ENCODE data around the gene SMAGP.
A peak's percentile ranks its signal among the peaks of the same experiment; 100 is the strongest.
"Not testable (repeated sequence)": the region's sequence is repeated elsewhere in the genome, so short reads cannot be mapped to it uniquely, and the experiment has no call there.

Gene SMAGP

DNA sequence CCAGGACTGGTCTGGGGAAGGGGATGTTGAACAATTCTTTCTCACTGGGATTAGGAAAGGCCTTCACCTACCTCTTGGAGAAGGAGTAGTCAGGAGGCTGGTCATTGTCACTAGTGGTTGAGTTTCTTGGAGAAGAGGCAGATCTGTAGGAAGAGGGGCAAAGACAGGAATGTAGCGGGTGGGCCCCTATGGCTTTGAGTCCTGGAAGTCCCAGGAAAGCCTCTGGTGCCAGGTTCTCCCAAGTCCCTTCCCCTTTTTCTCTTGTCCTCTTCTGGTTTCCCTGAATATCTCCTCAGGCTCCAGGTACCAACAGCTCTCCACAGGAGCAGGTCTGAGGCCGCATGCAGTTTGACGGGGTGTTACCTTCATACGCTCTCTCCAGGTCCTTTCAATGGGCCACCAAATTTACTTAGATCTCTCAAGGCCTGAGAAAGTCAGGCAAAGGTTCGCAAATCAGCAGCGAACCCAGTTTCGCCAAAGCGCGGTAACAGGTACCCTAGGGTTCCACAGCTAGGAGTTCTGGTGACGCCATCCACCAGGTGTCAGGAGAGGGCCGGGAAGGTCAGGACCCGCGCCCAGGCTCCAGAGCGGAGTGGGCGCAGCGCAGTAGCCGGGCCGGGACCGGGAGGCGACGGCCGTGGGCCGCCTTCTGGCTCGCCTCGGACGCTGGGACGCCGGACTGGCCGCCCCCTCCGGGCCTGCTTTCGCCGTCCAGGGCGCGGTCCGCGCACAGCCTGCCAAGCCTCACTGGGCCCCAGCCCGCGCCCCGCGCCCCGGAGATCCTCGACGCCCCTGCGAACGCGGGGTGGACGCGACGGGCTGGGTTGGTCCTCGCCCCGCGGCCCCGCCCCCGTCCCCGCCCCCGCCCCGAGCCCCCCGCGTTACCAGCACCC lies 795 bp downstream of the SMAGP start:
- peak overlapping the region; percentile 96 for H3K27ac ChIP-seq
- DNase-seq (ENCODE audit: low read depth, low spot score) = no peak

DNA sequence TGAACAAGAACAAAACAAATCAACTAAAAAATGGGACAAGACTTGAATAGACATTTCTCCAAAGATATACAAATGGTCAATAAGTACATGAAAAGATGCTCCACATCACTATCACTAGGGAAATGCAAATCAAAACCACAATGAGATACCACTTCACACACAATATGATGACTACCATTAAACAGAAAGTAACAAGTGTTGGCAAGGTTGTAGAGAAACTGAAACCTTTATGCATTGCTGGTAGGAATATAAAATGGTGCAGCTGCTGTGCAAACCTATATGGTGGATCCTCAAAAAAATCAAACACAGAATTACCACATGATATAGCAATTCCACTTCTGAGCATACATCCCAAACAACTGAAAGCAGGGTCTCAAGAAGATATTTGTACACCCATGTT lies 5.2 kb downstream of the SMAGP start:
- no peak overlapping the region for H3K27ac ChIP-seq

DNA sequence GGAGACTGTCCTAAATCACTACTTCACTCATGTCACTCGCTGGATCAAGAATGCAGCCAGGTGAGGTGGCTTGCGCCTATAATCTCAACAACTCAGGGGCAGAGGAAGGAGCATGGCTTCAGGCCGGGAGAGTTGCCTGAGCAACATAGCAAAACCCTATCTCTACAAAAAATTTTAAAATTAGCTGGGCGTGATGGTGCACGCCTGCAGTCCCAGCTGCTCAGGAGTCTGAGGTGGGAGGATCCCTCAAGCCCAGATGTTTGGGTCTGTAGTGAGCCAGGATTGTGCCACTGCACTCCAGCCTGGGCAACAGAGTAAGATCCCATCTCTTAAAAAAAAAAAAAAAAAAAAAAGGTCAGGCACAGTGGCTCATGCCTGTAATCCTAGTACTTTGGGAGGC lies 5.9 kb downstream of the SMAGP start:
- DNase-seq (ENCODE audit: low read depth, low spot score) = no peak
- H3K27ac ChIP-seq = no peak overlapping the region

More for the DNA sequence above, 5.2 kb downstream of the SMAGP start:
- DNase-seq (ENCODE audit: low read depth, low spot score) = no peak

DNA sequence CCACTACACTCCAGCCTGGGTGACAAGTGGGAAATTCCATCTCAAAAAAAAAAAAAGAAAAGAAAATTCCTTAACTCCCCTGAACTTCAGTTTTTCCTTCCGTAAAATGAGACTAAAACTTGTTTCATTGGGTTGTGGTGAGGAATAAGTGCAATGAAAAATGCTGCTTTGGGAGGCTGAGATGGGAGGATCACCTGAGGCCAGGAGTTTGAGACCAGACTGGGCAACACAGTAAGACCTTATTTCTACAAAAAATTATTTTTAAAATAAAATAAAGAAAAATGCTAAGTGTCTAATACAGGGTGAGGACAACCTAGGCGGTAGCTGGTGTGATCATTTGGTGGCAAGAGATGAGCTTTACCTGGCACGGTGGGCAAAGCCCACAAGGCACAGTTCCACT lies 6.9 kb downstream of the SMAGP start:
- no peak for DNase-seq (ENCODE audit: low read depth, low spot score)
- H3K27ac ChIP-seq = no peak overlapping the region

DNA sequence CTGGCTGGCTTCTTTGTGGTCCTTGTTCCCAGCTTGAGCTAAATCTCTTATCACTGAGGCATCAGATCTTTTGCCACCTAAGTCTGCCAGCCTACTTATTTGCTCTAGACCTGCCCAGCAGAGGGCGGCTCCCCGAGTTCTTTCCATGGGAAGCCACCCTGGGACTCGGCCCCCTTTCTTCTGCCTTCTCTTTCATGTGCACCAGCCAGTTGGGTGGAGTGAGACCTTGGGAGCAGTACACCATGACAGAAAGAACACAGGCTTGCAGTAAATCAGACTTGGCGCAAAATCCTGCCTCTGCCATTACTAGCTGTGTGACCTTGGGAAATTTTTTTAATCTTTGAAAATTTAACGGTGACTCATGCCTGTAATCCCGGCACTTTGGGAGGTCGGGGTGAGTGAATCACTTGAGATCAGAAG lies 7.4 kb downstream of the SMAGP start:
- DNase-seq (ENCODE audit: low read depth, low spot score) = no peak

DNA sequence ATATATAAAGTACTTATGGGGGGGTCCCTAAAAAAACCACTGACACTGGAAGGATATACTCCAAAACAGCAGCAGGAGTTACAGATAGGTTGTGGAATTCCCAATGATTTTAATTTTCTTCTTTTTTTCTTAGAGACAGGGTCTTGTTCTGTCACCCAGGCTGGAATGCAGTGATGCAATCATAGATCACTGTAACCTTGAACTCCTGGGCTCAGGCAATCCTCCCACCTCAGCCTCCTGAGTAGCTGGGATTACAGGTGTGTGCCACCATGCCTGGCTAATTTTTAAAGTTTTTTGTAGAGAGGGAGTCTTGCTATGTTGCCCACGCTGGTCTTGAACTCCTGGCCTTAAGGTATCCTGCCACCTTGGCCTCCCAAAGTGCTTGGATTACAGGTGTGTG lies 10.6 kb downstream of the SMAGP start:
- not testable (repeated sequence) for H3K27ac ChIP-seq

More for the DNA sequence above, 7.4 kb downstream of the SMAGP start:
- H3K27ac ChIP-seq = no peak overlapping the region

DNA sequence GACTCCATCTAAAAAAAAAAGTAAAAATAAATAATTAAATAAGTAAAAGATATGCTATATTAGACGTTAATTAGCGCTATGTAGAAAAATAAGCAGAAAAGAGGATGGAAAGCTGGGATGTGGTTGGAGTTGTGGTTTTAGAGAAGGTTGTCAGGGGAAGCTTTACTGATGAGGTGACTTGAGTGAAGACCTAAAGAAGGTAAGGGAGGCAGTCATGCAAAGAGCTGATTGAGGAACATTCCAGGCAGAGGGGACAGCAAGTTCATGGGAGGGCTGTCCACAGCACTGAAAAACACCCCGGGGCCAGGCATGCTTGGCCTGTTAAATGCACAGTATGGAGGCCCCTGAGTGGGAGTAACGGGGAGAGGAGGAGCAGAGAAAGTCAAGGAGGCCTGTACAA lies 15.7 kb downstream of the SMAGP start:
- H3K27ac ChIP-seq = no peak overlapping the region
- DNase-seq (ENCODE audit: low read depth, low spot score) = no peak

More for the DNA sequence above, 10.6 kb downstream of the SMAGP start:
- DNase-seq (ENCODE audit: low read depth, low spot score) = not testable (repeated sequence)

DNA sequence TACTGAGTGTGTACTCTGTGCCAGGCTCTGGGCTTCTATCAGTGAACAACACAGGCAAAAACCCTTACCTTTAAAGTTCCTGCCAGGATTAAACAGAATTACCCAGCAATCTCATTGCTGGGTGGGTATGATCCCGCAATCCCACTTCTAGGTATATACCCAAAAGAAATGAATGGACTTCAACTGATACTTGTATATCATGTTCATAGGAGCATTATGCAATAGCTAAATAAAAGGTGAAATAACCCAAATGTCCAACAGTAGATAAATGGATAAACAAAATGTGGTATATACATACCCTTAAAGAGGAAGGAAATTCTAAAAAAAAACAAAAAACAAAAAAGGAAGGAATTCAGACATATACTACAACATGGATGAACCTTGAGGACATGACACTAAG lies 16.9 kb downstream of the SMAGP start:
- no peak for DNase-seq (ENCODE audit: low read depth, low spot score)
- no peak overlapping the region for H3K27ac ChIP-seq

DNA sequence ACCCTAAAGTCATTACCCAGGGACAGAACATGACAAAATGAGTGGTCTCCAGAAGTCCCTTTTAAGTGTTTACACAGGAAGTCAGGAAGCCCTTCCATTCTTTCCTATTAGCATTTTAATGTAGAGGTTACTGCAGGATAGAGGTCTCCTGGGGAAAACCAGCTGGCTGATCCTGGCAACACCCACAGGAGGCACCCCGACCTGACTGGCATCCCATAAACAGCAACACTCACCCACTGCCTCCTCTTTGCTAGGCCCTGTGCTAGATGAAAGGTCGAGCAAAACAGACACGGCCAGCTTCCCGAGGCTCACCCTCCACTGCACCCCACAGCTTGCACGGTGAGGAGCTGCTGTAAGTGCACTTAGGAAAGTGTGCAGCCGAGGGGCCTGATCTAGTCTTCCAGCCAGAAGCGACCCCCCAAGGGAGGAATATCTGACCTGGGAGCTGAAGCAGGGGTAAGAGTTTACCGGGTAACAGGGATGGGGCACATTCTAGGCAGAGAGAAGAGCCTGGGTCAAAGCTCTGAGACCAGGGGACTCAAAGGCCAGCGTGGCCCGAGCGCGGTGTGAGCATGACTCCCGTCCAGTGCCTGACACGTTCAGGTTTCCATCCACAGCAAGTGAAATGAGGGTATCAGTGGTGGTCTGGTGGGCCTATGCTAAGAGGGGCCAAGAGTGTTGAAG lies 22.6 kb downstream of the SMAGP start:
- H3K27ac ChIP-seq = no peak overlapping the region
- no peak for DNase-seq (ENCODE audit: low read depth, low spot score)

DNA sequence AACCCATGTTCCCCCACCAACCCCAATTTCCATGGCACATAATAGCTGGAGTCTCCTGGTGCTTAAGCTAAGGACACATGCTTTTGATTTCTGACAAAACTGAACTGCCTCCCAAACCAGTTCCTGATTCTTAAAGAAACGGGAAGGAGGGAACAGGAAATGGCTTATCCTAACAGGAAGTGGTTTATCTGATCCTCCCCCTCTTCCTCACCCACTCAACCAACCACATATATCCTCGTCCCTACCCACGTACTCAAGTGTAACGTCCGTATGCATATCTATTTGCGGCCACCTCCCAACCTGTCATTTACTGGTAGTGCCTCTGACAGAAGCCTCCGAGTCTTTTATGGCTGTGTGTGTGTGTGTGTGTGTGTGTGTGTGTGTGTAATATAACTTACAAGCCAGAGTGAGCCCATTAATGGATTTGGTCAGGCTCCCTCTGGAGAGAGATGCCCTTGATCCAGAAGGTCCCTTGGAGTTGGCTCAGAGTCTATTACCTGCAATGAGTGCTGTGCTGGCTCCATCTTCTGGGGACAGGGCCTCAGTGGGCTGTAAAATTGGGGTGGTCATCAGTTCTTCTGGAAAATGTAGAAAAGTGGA lies 23.9 kb downstream of the SMAGP start:
- peak overlapping the region; percentile 20 for H3K27ac ChIP-seq

DNA sequence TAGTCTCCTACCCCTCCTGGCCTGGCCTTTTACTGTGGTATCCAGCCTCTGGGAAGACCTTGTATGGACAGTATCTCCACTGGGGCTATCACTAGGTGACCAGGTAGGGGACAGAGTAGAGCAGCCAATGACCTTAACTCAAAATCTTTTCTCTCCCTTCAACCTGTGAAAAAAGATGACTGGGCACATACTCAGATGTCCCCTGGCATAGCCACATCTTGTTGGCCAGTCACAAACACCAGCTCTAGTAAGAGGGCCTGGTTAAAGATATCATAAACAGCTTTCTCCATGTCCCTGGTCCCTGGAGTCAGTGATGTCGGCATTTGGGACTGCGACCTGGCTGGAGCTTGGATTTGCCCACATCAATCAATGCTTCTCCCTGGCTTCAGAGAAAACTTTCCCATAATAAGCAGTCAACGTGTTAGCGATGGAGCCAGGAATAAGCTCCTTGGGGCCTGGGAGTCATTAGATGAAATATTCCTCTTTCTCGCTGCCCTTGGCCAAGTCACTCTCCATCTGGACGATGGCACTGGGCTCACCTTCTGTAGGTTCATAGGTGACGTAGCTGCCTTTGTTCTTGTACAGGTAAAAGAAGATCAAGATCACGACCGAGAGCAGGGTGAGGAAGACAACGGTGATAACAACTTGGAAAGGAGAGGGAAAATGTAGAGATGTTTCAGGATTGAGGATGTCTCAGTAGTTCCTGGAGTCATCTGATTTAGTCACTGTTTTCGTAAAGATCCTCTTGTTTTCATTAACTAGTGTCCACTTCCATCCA lies 24.6 kb downstream of the SMAGP start:
- H3K27ac ChIP-seq = peak overlapping the region; percentile 20
- no peak for DNase-seq (ENCODE audit: low read depth, low spot score)

More for the DNA sequence above, 23.9 kb downstream of the SMAGP start:
- no peak for DNase-seq (ENCODE audit: low read depth, low spot score)

DNA sequence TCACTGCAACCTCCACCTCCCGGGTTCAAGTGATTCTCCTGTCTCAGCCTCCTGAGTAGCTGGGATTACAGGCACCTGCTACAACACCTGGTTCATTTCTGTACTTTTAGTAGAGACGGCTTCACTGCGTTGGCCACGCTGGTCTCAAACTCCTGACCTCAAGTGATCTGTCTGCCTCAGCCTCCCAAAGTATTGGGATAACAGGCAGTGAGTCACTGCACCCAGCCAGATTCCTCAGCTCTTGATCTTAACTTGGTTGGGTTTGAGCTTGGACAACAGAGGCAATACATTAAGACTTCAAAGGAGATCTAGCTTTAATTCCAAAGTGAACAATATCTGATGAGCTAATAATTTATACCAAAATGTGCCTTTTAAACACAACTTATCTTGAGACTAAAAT lies 25.9 kb downstream of the SMAGP start:
- no peak overlapping the region for H3K27ac ChIP-seq
- DNase-seq (ENCODE audit: low read depth, low spot score) = no peak

DNA sequence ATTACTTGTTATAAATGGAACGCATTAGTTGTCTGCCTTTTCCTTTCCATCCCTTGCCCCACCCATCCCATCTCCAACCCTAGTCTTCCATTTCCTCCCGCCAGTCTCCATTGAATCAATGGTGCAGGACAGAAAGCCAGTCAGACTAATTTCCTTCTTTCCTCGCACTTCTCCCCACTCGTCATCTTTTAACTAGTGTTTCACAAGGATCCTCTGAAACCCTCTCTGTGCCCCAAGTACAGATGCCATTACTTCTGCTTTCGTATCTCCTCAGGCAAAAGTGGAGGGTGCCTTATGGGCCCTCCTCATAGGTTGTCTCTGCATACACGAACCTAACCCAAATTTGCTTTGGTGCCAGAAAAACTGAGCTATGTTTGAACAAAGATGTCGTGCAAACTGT lies 27.3 kb downstream of the SMAGP start:
- H3K27ac ChIP-seq = no peak overlapping the region

DNA sequence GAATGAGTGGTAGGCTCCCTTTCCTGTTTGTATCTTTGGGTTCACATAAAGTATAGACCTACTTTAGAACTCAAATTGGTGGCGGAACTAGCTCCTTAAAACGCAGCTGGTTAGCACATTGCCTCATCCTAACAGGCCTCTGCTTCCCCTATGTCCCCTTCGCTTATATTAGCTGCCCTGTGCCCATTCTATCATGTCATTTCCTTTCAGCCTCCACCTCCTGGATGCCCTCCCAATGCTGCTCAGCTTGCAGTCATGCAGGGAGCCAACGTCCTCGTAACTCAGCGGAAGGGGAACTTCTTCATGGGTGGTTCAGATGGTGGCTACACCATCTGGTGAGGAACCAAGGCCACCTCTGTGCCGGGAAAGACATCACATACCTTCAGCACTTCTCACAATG lies 28.1 kb downstream of the SMAGP start:
- no peak for DNase-seq (ENCODE audit: low read depth, low spot score)
- peak overlapping the region; percentile 97 for H3K27ac ChIP-seq

More for the DNA sequence above, 27.3 kb downstream of the SMAGP start:
- no peak for DNase-seq (ENCODE audit: low read depth, low spot score)

DNA sequence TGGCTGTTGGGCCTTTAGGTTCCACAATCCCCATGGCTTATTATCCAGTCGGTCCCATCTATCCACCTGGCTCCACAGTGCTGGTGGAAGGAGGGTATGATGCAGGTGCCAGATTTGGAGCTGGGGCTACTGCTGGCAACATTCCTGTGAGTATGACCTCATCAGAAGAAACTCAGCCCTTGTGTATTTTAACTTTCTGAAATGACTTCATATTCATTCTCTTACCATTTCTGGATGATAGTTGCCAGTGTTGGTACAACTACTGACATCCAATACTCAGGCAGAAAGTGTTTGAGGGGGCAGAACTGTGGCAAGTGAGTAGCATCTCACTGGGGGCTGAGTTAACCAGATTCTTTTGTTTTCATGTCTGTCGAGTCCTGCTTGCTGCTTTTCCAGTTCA lies 29.2 kb downstream of the SMAGP start:
- no peak for DNase-seq (ENCODE audit: low read depth, low spot score)
- peak overlapping the region; percentile 97 for H3K27ac ChIP-seq

DNA sequence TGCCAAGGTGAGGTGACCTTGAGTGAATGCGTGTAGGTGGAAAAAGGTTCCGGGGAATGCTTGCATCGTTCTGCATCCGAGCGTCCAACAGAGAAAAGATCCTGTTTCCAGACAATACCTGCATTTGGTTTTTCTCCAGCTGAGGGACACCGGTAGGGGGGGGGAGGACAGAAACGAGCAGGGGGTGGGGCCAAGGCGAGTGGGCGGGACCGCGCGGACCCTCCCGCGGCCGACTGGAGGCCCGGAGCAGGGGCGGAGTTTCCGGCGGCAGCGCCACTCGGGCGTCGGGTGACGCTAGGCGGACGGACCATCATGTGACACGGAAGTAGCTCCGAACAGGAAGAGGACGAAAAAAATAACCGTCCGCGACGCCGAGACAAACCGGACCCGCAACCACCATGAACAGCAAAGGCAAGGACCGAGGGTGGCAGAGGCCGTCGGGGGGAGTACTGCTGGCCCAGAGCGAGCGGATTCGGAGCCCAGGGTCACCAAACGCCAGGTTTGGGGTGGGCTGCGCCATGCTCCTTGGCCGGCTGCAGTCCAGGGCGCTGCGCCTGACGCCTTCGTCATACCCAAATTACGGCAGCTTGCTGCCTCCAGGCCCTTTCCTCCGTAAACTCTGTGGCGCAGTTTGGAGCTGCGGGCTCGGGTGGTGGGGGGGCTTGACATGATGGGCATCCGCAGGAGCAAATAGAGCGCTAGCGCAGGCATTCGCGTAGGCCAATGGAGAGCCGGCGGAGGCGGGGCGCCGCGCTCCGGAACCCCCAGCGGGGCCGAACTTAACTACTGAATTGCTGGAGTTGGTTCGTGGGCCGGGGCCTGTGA lies 31.5 kb downstream of the SMAGP start, which contains the start of gene DAZAP2:
TSS of gene DAZAP2 (plus strand) at position 317 of the 825 bp plus-strand sequence. CDS start at position 399, 82 bp downstream.
- peak; percentile 86 for DNase-seq (ENCODE audit: low read depth, low spot score)
- H3K27ac ChIP-seq = peak within 1 kb of the TSS; percentile 97

DNA sequence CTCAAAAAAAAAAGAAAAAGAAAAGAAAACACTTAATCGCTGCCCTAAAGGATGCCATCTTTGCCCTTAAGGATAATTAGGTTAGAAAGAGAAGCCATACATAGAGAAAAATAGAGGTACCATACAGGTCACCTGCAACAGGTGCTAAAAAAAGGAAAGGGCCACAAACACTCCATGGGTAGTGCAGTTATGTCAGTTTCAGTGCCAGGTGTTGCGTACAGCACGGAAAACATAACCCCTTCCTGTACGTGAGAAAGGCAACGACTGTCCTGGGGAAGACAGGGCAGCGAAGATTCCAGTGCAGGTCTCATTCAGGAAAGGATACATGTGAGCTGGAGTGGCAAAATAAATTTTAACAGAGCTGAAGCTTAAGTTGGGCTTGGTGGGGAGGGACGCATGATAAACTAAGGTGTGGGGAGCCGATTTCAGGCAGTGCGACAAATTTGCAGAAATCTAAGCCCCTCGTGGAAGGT lies 32.1 kb downstream of the SMAGP start:
- H3K27ac ChIP-seq = peak overlapping the region; percentile 97
- no peak for DNase-seq (ENCODE audit: low read depth, low spot score)

DNA sequence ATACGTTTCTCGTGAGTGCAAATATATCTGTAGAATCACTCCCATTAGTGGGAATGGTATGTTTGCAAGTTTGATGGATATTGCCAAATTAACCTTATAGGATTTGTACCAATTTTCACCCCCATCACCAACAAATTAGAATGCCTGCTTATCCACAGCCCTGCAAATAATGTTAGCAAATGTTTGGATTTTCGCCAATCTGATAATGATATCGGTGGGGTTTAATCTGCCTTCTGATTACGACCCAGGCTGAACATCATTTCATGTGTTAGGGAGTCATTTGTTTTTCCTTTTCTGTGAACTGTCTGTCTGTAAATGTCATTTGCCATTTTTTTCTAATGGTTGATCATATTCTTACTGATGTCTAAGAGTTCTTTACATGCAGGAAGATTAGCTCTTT lies 35.7 kb downstream of the SMAGP start:
- DNase-seq (ENCODE audit: low read depth, low spot score) = no peak
- no peak overlapping the region for H3K27ac ChIP-seq

DNA sequence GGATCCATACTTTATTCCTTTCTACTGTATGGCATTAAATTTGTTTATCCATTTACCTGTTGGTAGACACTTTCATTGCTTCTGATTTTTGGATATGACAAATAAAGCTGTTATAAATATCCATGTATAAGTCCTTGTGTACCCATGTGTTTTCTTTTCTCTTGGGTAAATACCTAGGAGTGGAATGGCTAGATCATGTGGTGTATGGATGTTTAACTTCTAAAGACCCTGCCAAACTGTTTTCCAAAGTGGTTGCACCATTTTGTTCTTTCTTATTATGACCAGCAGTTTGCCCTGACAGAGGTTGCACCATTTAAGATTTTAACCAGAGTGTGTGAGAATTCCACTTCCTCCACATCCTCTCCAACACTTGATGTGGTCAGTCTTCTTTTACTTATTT lies 37.6 kb downstream of the SMAGP start:
- no peak for DNase-seq (ENCODE audit: low read depth, low spot score)
- H3K27ac ChIP-seq = no peak overlapping the region

All from epithelial cell of prostate (primary cell).